K562 (cell line): ENCODE data around the gene CCDC54. TPM values are rescaled to one million over a fixed set of nuclear protein-coding genes. Genes with fewer than 3 reads are reported as not detected.

ENCODE experiments used
- ATAC-seq: fragments of 200-7000 bp; cut with Tn5 transposase; 3 replicates; pipeline ENCODE4 v1.9.1; 2020; ENCODE audit warnings: moderate library complexity
- BruUV-seq: library from RNA; stranded (reverse); fragments of 400-500 nt; replicated peaks from 2 replicates; lab custom pipeline; 2021; lab: Mats Ljungman, UMichigan
- CTCF ChIA-PET: fragments of 300-600 bp; formaldehyde crosslinking; extraction: SDS; loops from one replicate; lab custom pipeline; 2021; ENCODE audit warnings: low intra/inter-chr PET ratio; lab: Yijun Ruan, JAX
- POLR2A ChIA-PET: fragments of 300-600, 350-650 bp; sonication (Branson Sonifier 250); formaldehyde crosslinking; extraction: SDS; loops from one replicate; lab custom pipeline; 2021; ENCODE audit warnings: antibody characterized with exemption, inconsistent platforms; lab: Yijun Ruan, JAX
- DNase-seq, 4 experiments: peaks; one replicate each; pipeline versions ENCODE4 v3.0.0 to v3.0.0-alpha.2; 2011 to 2018; ENCODE audit warnings: low spot score in 3 of 4, mixed read lengths in 3 of 4; ENCODE audit errors: extremely low read depth in 1 of 4
- FAIRE-seq: peaks from 2 replicates; lab custom pipeline; 2011; peaks lifted over from hg19 to GRCh38; lab: Jason Lieb, UNC
- H2AFZ ChIP-seq: 2 replicates; pipeline ENCODE4 v1.6.0; 2011; ENCODE audit warnings: low read depth, low read length, control low read depth, inconsistent platforms
- H3K27ac ChIP-seq: fragments of 200-600 bp; 3 replicates; pipeline ENCODE4 v1.8.0; 2011; ENCODE audit warnings: low read depth, mild to moderate bottlenecking, control low read depth, inconsistent platforms, low read length, moderate library complexity, mixed read lengths; ENCODE audit errors: extremely low read depth
- H3K27me3 ChIP-seq, 2 experiments: fragments of 300-600 bp in 1 of 2; 2 replicates in 1 of 2; 3 replicates in 1 of 2; pipeline versions ENCODE4 v1.6.0 to v1.8.0; 2011; ENCODE audit warnings: inconsistent platforms in 2 of 2, low read length in 2 of 2, mild to moderate bottlenecking in 1 of 2, mixed read lengths in 1 of 2, moderate library complexity in 1 of 2; ENCODE audit not compliant: control insufficient read depth in 2 of 2, insufficient read depth in 2 of 2
- H3K36me3 ChIP-seq: fragments of 300-600 bp; 3 replicates; pipeline ENCODE4 v1.8.0; 2011; ENCODE audit warnings: mild to moderate bottlenecking, low read length, inconsistent platforms; ENCODE audit not compliant: control insufficient read depth, insufficient read depth
- H3K4me1 ChIP-seq, 2 experiments: fragments of 200-600 bp in 1 of 2; replicated peaks in 1 of 2; 2 replicates in 1 of 2; 3 replicates in 1 of 2; pipeline versions ENCODE4 v1.5.1 to v1.8.0; 2011; ENCODE audit warnings: inconsistent platforms in 2 of 2, low read length in 2 of 2, mild to moderate bottlenecking in 1 of 2, mixed read lengths in 1 of 2, moderate library complexity in 1 of 2; ENCODE audit not compliant: control insufficient read depth in 2 of 2, insufficient read depth in 2 of 2
- H3K4me2 ChIP-seq: 2 replicates; pipeline ENCODE4 v1.6.1; 2011; ENCODE audit warnings: low read length, control low read depth, inconsistent platforms, mixed read lengths; ENCODE audit not compliant: insufficient read depth
- H3K4me3 ChIP-seq: fragments of 200-600 bp; sonication (generic), shearing (Covaris generic); 2 replicates; pipeline ENCODE4 v1.5.1; 2016; ENCODE audit warnings: control low read depth, inconsistent platforms
- H3K79me2 ChIP-seq: fragments of 200-600 bp; 3 replicates; pipeline ENCODE4 v1.8.0; 2011; ENCODE audit warnings: low read length, inconsistent platforms; ENCODE audit not compliant: control insufficient read depth, insufficient read depth
- H3K9ac ChIP-seq, 2 experiments: 2 replicates each; pipeline versions ENCODE4 v1.6.0 to v1.6.1; 2011; ENCODE audit warnings: low read depth in 2 of 2, low read length in 2 of 2, control low read depth in 1 of 2, inconsistent platforms in 1 of 2, mild to moderate bottlenecking in 1 of 2, mixed read lengths in 1 of 2; ENCODE audit not compliant: insufficient read depth in 1 of 2
- H3K9me1 ChIP-seq: one replicate; pipeline ENCODE4 v1.6.0; 2011; ENCODE audit warnings: inconsistent platforms, mild to moderate bottlenecking, low read length, moderate library complexity; ENCODE audit not compliant: control insufficient read depth, insufficient read depth
- H3K9me3 ChIP-seq: replicated peaks from 2 replicates; pipeline ENCODE4 v1.5.1; 2011; ENCODE audit warnings: low read depth, low read length, inconsistent platforms; ENCODE audit not compliant: control insufficient read depth, insufficient read depth
- H4K20me1 ChIP-seq: replicated peaks from 2 replicates; pipeline ENCODE4 v1.6.1; 2011; ENCODE audit warnings: low read length, inconsistent platforms, mixed read lengths; ENCODE audit not compliant: control insufficient read depth, insufficient read depth
- ARID3B ChIP-seq: fragments of 250-450 bp; sonication (Bioruptor Pico); IDR thresholded peaks from 2 replicates; pipeline ENCODE4 v1.4.0; 2020; ENCODE audit warnings: borderline replicate concordance
- GTF2B ChIP-seq: IDR thresholded peaks from 2 replicates; pipeline ENCODE4 v1.6.1; 2011; ENCODE audit not compliant: insufficient read length; ENCODE audit errors: extremely low read depth
- STAT5A ChIP-seq: IDR thresholded peaks from 2 replicates; pipeline ENCODE4 v1.6.1; 2012; ENCODE audit warnings: low read length, inconsistent platforms, borderline replicate concordance
- TEAD1 ChIP-seq, 2 experiments: fragments of 450-650 bp in 1 of 2; sonication (generic) in 1 of 2; formaldehyde crosslinking; IDR thresholded peaks; 2 replicates each; pipeline versions ENCODE4 v1.4.0 to v1.8.0; 2020 to 2022; ENCODE audit warnings: mild to moderate bottlenecking in 2 of 2, missing genetic modification reagents in 1 of 2
- in situ Hi-C: fragments of 300-500 bp; cut with MboI; formaldehyde crosslinking; loops from 4 replicates; pipeline ENCODE4 v1.15.0; 2018; ENCODE audit warnings: inconsistent platforms, mixed read lengths
- intact Hi-C: fragments of 100-400 bp; cut with micrococcal nuclease; formaldehyde crosslinking; loops from 2 replicates; pipeline ENCODE4 v1.14.2; 2022
- polyA plus RNA-seq, 8 experiments: library from polyadenylated mRNA; depleted of rRNA in 4 of 8; stranded (reverse) in 5 of 8; unstranded in 3 of 8; fragments of >200 nt; fragmentation: Nextera tagmentation in 2 of 8; fragmentation: Illumina TruSeq in 1 of 8; extraction: Ambion mirVana in 2 of 8; extraction: Trizol in 1 of 8; gene quantifications; 2 replicates each; pipeline versions ENCODE4 v1.2.1 to v1.2.3, GENCODE V29; 2011 to 2014; ENCODE audit warnings: inconsistent platforms in 1 of 8, missing spikeins in 1 of 8
- total RNA-seq, 7 experiments: library from RNA; depleted of rRNA in 6 of 7; stranded (reverse); fragments of >200 nt in 6 of 7; fragmentation: Illumina TruSeq in 2 of 7; extraction: Trizol in 2 of 7; gene quantifications; 2 replicates each; pipeline versions ENCODE4 v1.2.1 to v1.2.3, GENCODE V29; 2011 to 2021; ENCODE audit warnings: low replicate concordance in 1 of 7

CCDC54 gene
- total and polyA plus RNA-seq, 9 of the 15 experiments (the other 6 are each of a cell fraction or from before 2014, with no cell fraction given) = not detected

GRCh38 chr3:107411056-107411455 lies 33.8 kb downstream of the CCDC54 start:
- Histone ChIP-seq H3K9me3 (no peaks in the 10 kb centered on the region; the same call in 1 of the 2 replicates), H3K27ac (no peak overlapping the region)
- no peak for TF ChIP-seq TEAD1 (CRISPR knock-in tag; IDR thresholded peaks at IDR 0.05)
- no peak for TF ChIP-seq GTF2B
- TF ChIP-seq STAT5A = no peak
- no peak for TF ChIP-seq ARID3B (CRISPR knock-in tag)
- TF ChIP-seq, all 486 proteins: peak for 0
- POLR2A ChIA-PET = no interaction called here
- FAIRE-seq = no peak
- Histone ChIP-seq H3K79me2 (no peaks in the 10 kb centered on the region), H3K9me1 (no peaks in the 10 kb centered on the region), H3K36me3 (no peaks in the 10 kb centered on the region), H3K27me3 (no peaks in the 10 kb centered on the region), H2AFZ (no peak overlapping the region), H3K4me3 (no peak overlapping the region), H3K4me2 (no peak overlapping the region), H3K9ac (no peak overlapping the region), H4K20me1 (no peaks in the 10 kb centered on the region), H3K4me1 (no peaks in the 10 kb centered on the region)
- no peak for DNase-seq
- ATAC-seq = no peak
- BruUV-seq = no TSS peak
- intact Hi-C loops = no loop called here
- CTCF ChIA-PET = no interaction called here
- in situ Hi-C loops = no loop called here
